Endothelial cell (in vitro differentiated cells): Measurements from ENCODE around the gene PFDN2. TPM values are rescaled to one million over a fixed set of nuclear protein-coding genes. Genes with fewer than 3 reads are reported as not detected.

Experiments used
- DNase-seq: peaks from one replicate; pipeline ENCODE4 v3.0.0; 2021; ENCODE audit warnings: low spot score
- H3K27ac Mint-ChIP-seq: one replicate; pipeline ENCODE4 v1.8.0; 2021; ENCODE audit warnings: mixed read lengths, inconsistent platforms; ENCODE audit not compliant: unreplicated experiment
- H3K27me3 Mint-ChIP-seq: one replicate; pipeline ENCODE4 v1.8.0; 2021; ENCODE audit warnings: mild to moderate bottlenecking, moderate library complexity, mixed read lengths, inconsistent platforms; ENCODE audit not compliant: unreplicated experiment
- H3K36me3 Mint-ChIP-seq: one replicate; pipeline ENCODE4 v1.8.0; 2021; ENCODE audit warnings: mild to moderate bottlenecking, low read depth, mixed read lengths, inconsistent platforms; ENCODE audit not compliant: unreplicated experiment
- H3K4me1 Mint-ChIP-seq: one replicate; pipeline ENCODE4 v1.8.0; 2021; ENCODE audit warnings: mild to moderate bottlenecking, mixed read lengths, inconsistent platforms; ENCODE audit not compliant: unreplicated experiment
- H3K4me3 Mint-ChIP-seq: one replicate; pipeline ENCODE4 v1.8.0; 2021; ENCODE audit warnings: mild to moderate bottlenecking, mixed read lengths, inconsistent platforms; ENCODE audit not compliant: unreplicated experiment
- H3K9me3 Mint-ChIP-seq: one replicate; pipeline ENCODE4 v1.8.0; 2021; ENCODE audit warnings: mixed read lengths, inconsistent platforms; ENCODE audit not compliant: unreplicated experiment
- CTCF ChIP-seq: fragments of 200-600 bp; sonication (generic); IDR thresholded peaks from one replicate; pipeline ENCODE4 v1.5.0; 2021; ENCODE audit warnings: antibody characterized with exemption; ENCODE audit not compliant: unreplicated experiment
- total RNA-seq: library from RNA; stranded (reverse); fragmentation: NEBNext Ultra II Directional; extraction: Animal tissue kit (Norgen Biotek cat#: 25700); gene quantifications from one replicate; pipeline ENCODE4 v1.2.1, GENCODE V29; 2021; ENCODE audit not compliant: unreplicated experiment

The PFDN2 gene
- total RNA-seq, 1 donor from 2014 or later = 73.8 TPM

GRCh38 chr1:161088587-161089110 is 29.2 kb downstream of the PFDN2 start:
- no peak for DNase-seq
- peaks cover 11% of the 10 kb centered on the region for H3K27me3 Mint-ChIP-seq
- TF ChIP-seq CTCF = no peak
- H3K36me3 Mint-ChIP-seq = no peaks in the 10 kb centered on the region
- peaks cover 7% of the 10 kb centered on the region for H3K4me1 Mint-ChIP-seq
- no peak overlapping the region for H3K4me3 Mint-ChIP-seq
- no peak overlapping the region for H3K27ac Mint-ChIP-seq
- H3K9me3 Mint-ChIP-seq = no peaks in the 10 kb centered on the region

- no peak overlapping the region for H3K4me3 Mint-ChIP-seq
- no peak overlapping the region for H3K27ac Mint-ChIP-seq
- H3K36me3 Mint-ChIP-seq = no peaks in the 10 kb centered on the region
- H3K4me1 Mint-ChIP-seq = peaks cover 11% of the 10 kb centered on the region
- DNase-seq = no peak
- H3K27me3 Mint-ChIP-seq = peaks cover 14% of the 10 kb centered on the region
- H3K9me3 Mint-ChIP-seq = no peaks in the 10 kb centered on the region
- TF ChIP-seq CTCF = no peak
Measured at GRCh38 chr1:161086457-161086856, 31.4 kb downstream of the PFDN2 start.

GRCh38 chr1:161085165-161085564 is 32.7 kb downstream of the PFDN2 start:
- DNase-seq = no peak
- H3K36me3 Mint-ChIP-seq = no peaks in the 10 kb centered on the region
- no peak for TF ChIP-seq CTCF
- peaks cover 11% of the 10 kb centered on the region for H3K4me1 Mint-ChIP-seq
- H3K9me3 Mint-ChIP-seq = no peaks in the 10 kb centered on the region
- no peak overlapping the region for H3K27ac Mint-ChIP-seq
- H3K27me3 Mint-ChIP-seq = peaks cover 18% of the 10 kb centered on the region
- no peak overlapping the region for H3K4me3 Mint-ChIP-seq

- H3K36me3 Mint-ChIP-seq = no peaks in the 10 kb centered on the region
- H3K4me3 Mint-ChIP-seq = no peak overlapping the region
- peaks cover 11% of the 10 kb centered on the region for H3K4me1 Mint-ChIP-seq
- TF ChIP-seq CTCF = no peak
- peaks cover 18% of the 10 kb centered on the region for H3K27me3 Mint-ChIP-seq
- no peaks in the 10 kb centered on the region for H3K9me3 Mint-ChIP-seq
- no peak for DNase-seq
- H3K27ac Mint-ChIP-seq = no peak overlapping the region
Measured at GRCh38 chr1:161084597-161084988, 33.2 kb downstream of the PFDN2 start.

- peaks cover 10% of the 10 kb centered on the region for H3K4me1 Mint-ChIP-seq
- no peak for DNase-seq
- H3K27ac Mint-ChIP-seq = no peak overlapping the region
- H3K27me3 Mint-ChIP-seq = peaks cover 18% of the 10 kb centered on the region
- no peaks in the 10 kb centered on the region for H3K36me3 Mint-ChIP-seq
- no peaks in the 10 kb centered on the region for H3K9me3 Mint-ChIP-seq
- no peak for TF ChIP-seq CTCF
- H3K4me3 Mint-ChIP-seq = peak overlapping the region; percentile 44
Measured at GRCh38 chr1:161083748-161084596, 33.9 kb downstream of the PFDN2 start.
